IMR-90 (cell line): ENCODE measurements around the gene AADAC. TPM values are rescaled to one million over a fixed set of nuclear protein-coding genes. Genes with fewer than 3 reads are reported as not detected.
A peak's percentile ranks its signal among the peaks of the same experiment; 100 is the strongest.

Source experiments
- ATAC-seq: fragments of 200-7000 bp; cut with Tn5 transposase; 2 replicates; pipeline ENCODE4 v1.9.1; 2020; ENCODE audit warnings: low read depth, mild to moderate bottlenecking, moderate library complexity
- BruUV-seq: library from RNA; stranded (reverse); fragments of 400-500 nt; replicated peaks from 2 replicates; lab custom pipeline; 2021; lab: Mats Ljungman, UMichigan
- CTCF ChIA-PET: fragments of 300-600 bp; formaldehyde crosslinking; extraction: SDS; loops from one replicate; lab custom pipeline; 2021; ENCODE audit warnings: antibody characterized with exemption; lab: Yijun Ruan, JAX
- POLR2A ChIA-PET: fragments of 300-600 bp; sonication (Branson Sonifier 250); formaldehyde crosslinking; loops from one replicate; lab custom pipeline; 2022; ENCODE audit warnings: antibody characterized with exemption; ENCODE audit not compliant: unreplicated experiment; lab: Charles Lee
- DNase-seq: peaks from one replicate; pipeline ENCODE4 v3.0.0; 2013
- H2AFZ ChIP-seq: replicated peaks from 2 replicates; pipeline ENCODE3; 2013; ENCODE audit warnings: low read length, mild to moderate bottlenecking; ENCODE audit not compliant: poor library complexity
- H2AK5ac ChIP-seq: 2 replicates; pipeline ENCODE4 v1.6.1; 2013; ENCODE audit warnings: low read depth, low read length, inconsistent platforms
- H2AK9ac ChIP-seq: replicated peaks from 2 replicates; pipeline ENCODE3; 2013; ENCODE audit warnings: mild to moderate bottlenecking, low read depth, low read length, moderate library complexity; ENCODE audit not compliant: poor library complexity
- H2BK120ac ChIP-seq: 2 replicates; pipeline ENCODE4 v1.6.1; 2013; ENCODE audit warnings: low read depth, low read length, inconsistent platforms
- H2BK15ac ChIP-seq: 3 replicates; pipeline ENCODE4 v1.6.1; 2013; ENCODE audit warnings: low read depth, low read length, inconsistent platforms
- H2BK20ac ChIP-seq: 2 replicates; pipeline ENCODE4 v1.6.1; 2013; ENCODE audit warnings: low read depth, mild to moderate bottlenecking, inconsistent platforms, low read length, moderate library complexity
- H2BK5ac ChIP-seq: 2 replicates; pipeline ENCODE4 v1.6.1; 2013; ENCODE audit warnings: mild to moderate bottlenecking, low read depth, low read length, inconsistent platforms; ENCODE audit not compliant: poor library complexity, severe bottlenecking
- H3K14ac ChIP-seq: replicated peaks from 2 replicates; pipeline ENCODE4 v1.6.1; 2013; ENCODE audit warnings: low read depth, low read length, inconsistent platforms
- H3K18ac ChIP-seq: 2 replicates; pipeline ENCODE4 v1.6.1; 2013; ENCODE audit warnings: low read depth, low read length, control low read depth
- H3K23ac ChIP-seq: 2 replicates; pipeline ENCODE4 v1.6.1; 2013; ENCODE audit warnings: low read depth, low read length, inconsistent platforms
- H3K27ac ChIP-seq: 2 replicates; pipeline ENCODE4 v1.5.1; 2013; ENCODE audit warnings: mild to moderate bottlenecking, control low read depth, low read length; ENCODE audit not compliant: insufficient read depth
- H3K27me3 ChIP-seq: 2 replicates; pipeline ENCODE4 v1.6.1; 2013; ENCODE audit warnings: low read length; ENCODE audit not compliant: control insufficient read depth, insufficient read depth
- H3K36me3 ChIP-seq: 2 replicates; pipeline ENCODE4 v1.6.1; 2013; ENCODE audit warnings: low read length, mixed read lengths; ENCODE audit not compliant: control insufficient read depth, insufficient read depth
- H3K4ac ChIP-seq: 2 replicates; pipeline ENCODE4 v1.6.1; 2013; ENCODE audit warnings: low read depth, low read length, inconsistent platforms
- H3K4me1 ChIP-seq: 2 replicates; pipeline ENCODE4 v1.6.1; 2013; ENCODE audit warnings: low read length, mixed read lengths; ENCODE audit not compliant: control insufficient read depth, insufficient read depth
- H3K4me2 ChIP-seq: 2 replicates; pipeline ENCODE4 v1.6.1; 2013; ENCODE audit warnings: low read depth, mild to moderate bottlenecking, control low read depth, low read length, moderate library complexity
- H3K4me3 ChIP-seq: 2 replicates; pipeline ENCODE4 v1.5.1; 2013; ENCODE audit warnings: low read depth, mild to moderate bottlenecking, control low read depth, low read length, moderate library complexity; ENCODE audit not compliant: insufficient read depth
- H3K56ac ChIP-seq: 2 replicates; pipeline ENCODE4 v1.6.1; 2013; ENCODE audit warnings: low read length, inconsistent platforms; ENCODE audit not compliant: insufficient read depth; ENCODE audit errors: extremely low read depth
- H3K79me1 ChIP-seq, 2 experiments: 2 replicates each; pipeline ENCODE4 v1.6.1; 2013; ENCODE audit warnings: low read length in 2 of 2, inconsistent platforms in 1 of 2, low read depth in 1 of 2
- H3K9ac ChIP-seq: 2 replicates; pipeline ENCODE4 v1.6.1; 2013; ENCODE audit warnings: low read depth, low read length, control low read depth
- H3K9me1 ChIP-seq: 2 replicates; pipeline ENCODE4 v1.6.1; 2013; ENCODE audit warnings: low read length, inconsistent platforms; ENCODE audit not compliant: insufficient read depth
- H3K9me3 ChIP-seq: 2 replicates; pipeline ENCODE4 v1.6.1; 2013; ENCODE audit warnings: low read length; ENCODE audit not compliant: control insufficient read depth, insufficient read depth
- H4K20me1 ChIP-seq: 2 replicates; pipeline ENCODE4 v1.6.1; 2013; ENCODE audit warnings: low read length, inconsistent platforms; ENCODE audit not compliant: insufficient read depth
- H4K5ac ChIP-seq: 2 replicates; pipeline ENCODE4 v1.6.1; 2013; ENCODE audit warnings: mild to moderate bottlenecking, low read depth, low read length, control low read depth
- H4K8ac ChIP-seq, 2 experiments: 2 replicates each; pipeline ENCODE4 v1.6.1; 2013; ENCODE audit warnings: low read depth in 2 of 2, low read length in 2 of 2, control low read depth in 1 of 2, inconsistent platforms in 1 of 2
- H4K91ac ChIP-seq: 2 replicates; pipeline ENCODE4 v1.6.1; 2013; ENCODE audit warnings: low read depth, low read length, inconsistent platforms; ENCODE audit not compliant: insufficient read depth
- BHLHE40 ChIP-seq: fragments of 150-350 bp; IDR thresholded peaks from 2 replicates; pipeline ENCODE4 v1.6.1; 2016; ENCODE audit warnings: mild to moderate bottlenecking, low read depth, low read length
- CEBPB ChIP-seq: IDR thresholded peaks from 2 replicates; pipeline ENCODE4 v1.6.1; 2012; ENCODE audit warnings: low read depth, low read length, improper control_type of control experiment
- CHD1 ChIP-seq: IDR thresholded peaks from 2 replicates; pipeline ENCODE4 v1.6.1; 2012; ENCODE audit warnings: low read depth, low read length, improper control_type of control experiment
- FOS ChIP-seq: fragments of 150-350 bp; IDR thresholded peaks from 2 replicates; pipeline ENCODE4 v1.6.1; 2016; ENCODE audit warnings: low read depth, low read length
- MAZ ChIP-seq: IDR thresholded peaks from 2 replicates; pipeline ENCODE4 v1.6.1; 2012; ENCODE audit warnings: low read depth, mild to moderate bottlenecking, low read length, improper control_type of control experiment, moderate library complexity, borderline replicate concordance
- MXI1 ChIP-seq: IDR thresholded peaks from 2 replicates; pipeline ENCODE4 v1.6.1; 2012; ENCODE audit warnings: low read depth, mild to moderate bottlenecking, low read length, moderate library complexity, borderline replicate concordance
- NFE2L2 ChIP-seq: fragments of 150-350 bp; IDR thresholded peaks from 2 replicates; pipeline ENCODE4 v1.6.1; 2016; ENCODE audit warnings: low read depth, mild to moderate bottlenecking, low read length
- POLR2A ChIP-seq: IDR thresholded peaks from 2 replicates; pipeline ENCODE4 v1.6.1; 2012; ENCODE audit warnings: mild to moderate bottlenecking, low read depth, low read length
- RAD21 ChIP-seq: IDR thresholded peaks from 2 replicates; pipeline ENCODE4 v1.6.1; 2012; ENCODE audit warnings: low read length, improper control_type of control experiment
- RCOR1 ChIP-seq: IDR thresholded peaks from 2 replicates; pipeline ENCODE4 v1.6.1; 2012; ENCODE audit warnings: mild to moderate bottlenecking, low read length, improper control_type of control experiment; ENCODE audit not compliant: insufficient replicate concordance
- RFX5 ChIP-seq: IDR thresholded peaks from 2 replicates; pipeline ENCODE4 v1.8.0; 2012; ENCODE audit warnings: low read depth, mild to moderate bottlenecking, low read length, moderate library complexity
- WGBS, 2 experiments: methylation state at CpG; one replicate each; pipeline versions ENCODE4 v1.1.5 to v1.1.7; 2013; ENCODE audit warnings: missing lambda C conversion rate in 2 of 2; ENCODE audit not compliant: insufficient read length in 1 of 2; ENCODE audit errors: extremely low coverage in 2 of 2; 5-methylcytosine and 5-hydroxymethylcytosine counted together
- dilution Hi-C: fragments of 300-500 bp; cut with HindIII; formaldehyde crosslinking; loops from one replicate; pipeline ENCODE4 v1.14.3; 2018; ENCODE audit warnings: low sequenced_read_pairs; ENCODE audit not compliant: unreplicated experiment
- in situ Hi-C: fragments of 300-500 bp; cut with MboI; formaldehyde crosslinking; loops from 3 replicates; pipeline ENCODE4 v1.14.3; 2019; ENCODE audit warnings: low sequenced_read_pairs, inconsistent platforms, mixed read lengths
- intact Hi-C: fragments of 100-400 bp; cut with micrococcal nuclease; formaldehyde crosslinking; loops from 2 replicates; pipeline ENCODE4 v1.10.0; 2022
- polyA plus RNA-seq, 3 experiments: library from polyadenylated mRNA; depleted of rRNA; stranded (reverse); fragments of >200 nt; gene quantifications; 2 replicates each; pipeline ENCODE4 v1.2.3, GENCODE V29; 2012; ENCODE audit warnings: low replicate concordance in 1 of 3
- total RNA-seq: library from RNA; depleted of rRNA; stranded (reverse); fragments of >200 nt; gene quantifications from 2 replicates; pipeline ENCODE4 v1.2.3, GENCODE V29; 2012
- TF ChIP-seq, protein P1 (sequence below): fragments of 150-350 bp; IDR thresholded peaks from 2 replicates; pipeline ENCODE4 v1.6.1; 2016; ENCODE audit warnings: low read depth, mild to moderate bottlenecking, low read length, moderate library complexity, borderline replicate concordance
- TF ChIP-seq, protein P2 (sequence below): fragments of 150-350 bp; IDR thresholded peaks from 2 replicates; pipeline ENCODE4 v1.6.1; 2017; ENCODE audit warnings: mild to moderate bottlenecking, antibody characterized with exemption, low read length, low read depth
- TF ChIP-seq, protein P3 (sequence below): conservative IDR thresholded peaks from 2 replicates; pipeline ENCODE4 v1.5.1; 2012; ENCODE audit warnings: mild to moderate bottlenecking, low read depth, low read length, improper control_type of control experiment

The AADAC gene
- total and polyA plus RNA-seq, 2 of the 4 experiments (the other 2 are of a cell fraction) = not detected

DNA sequence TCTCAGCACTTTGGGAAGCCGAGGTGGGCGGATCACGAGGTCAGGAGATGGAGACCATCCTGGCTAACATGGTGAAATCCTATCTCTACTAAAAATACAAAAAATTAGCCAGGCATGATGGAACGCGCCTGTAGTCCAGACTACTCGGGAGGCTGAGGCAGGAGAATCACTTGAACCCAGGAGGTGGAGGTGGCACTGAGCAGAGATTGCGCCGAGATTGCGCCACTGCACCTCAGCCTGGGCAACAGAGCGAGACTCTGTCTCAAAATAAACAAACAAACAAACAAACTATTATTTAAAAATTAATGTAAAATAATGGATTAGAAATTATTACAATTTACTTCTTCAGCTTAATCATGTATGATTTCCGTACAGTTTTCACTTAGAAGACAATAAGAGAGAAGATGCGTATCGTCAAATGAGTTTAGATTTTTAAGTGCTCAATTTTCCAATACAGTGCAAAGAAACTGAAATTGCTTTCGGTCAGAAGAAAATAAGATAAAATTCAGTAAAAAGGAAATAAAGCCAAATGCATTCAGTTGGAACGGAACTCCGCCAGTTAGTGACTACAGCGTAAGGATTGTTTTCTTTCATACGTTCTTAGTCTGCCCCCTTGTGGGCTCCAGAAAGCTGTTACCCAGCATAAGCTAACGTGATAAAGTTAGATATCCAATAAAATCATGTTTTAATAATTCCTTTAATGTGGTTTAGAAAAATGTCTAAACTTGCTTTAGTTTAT lies 24.8 kb downstream of the AADAC start:
- dilution Hi-C loops = no loop called here
- ChIA-PET POLR2A (no interaction called here), CTCF (interaction anchor here (0.6 to 2.4 kb wide), 8 partner anchors 23 to 546 kb away, joined by 3 to 8 read pairs (median 3); no protein-coding TSS in a partner anchor)
- Histone ChIP-seq H4K5ac (no peak overlapping the region), H3K9me1 (peaks cover 6% of the 10 kb centered on the region; the same call in 1 of the 2 replicates), H3K18ac (no peak overlapping the region), H2BK120ac (peak overlapping the region; percentile 57), H3K9ac (no peak overlapping the region), H3K14ac (no peak overlapping the region), H2AFZ (no peak overlapping the region), H2BK15ac (no peak overlapping the region), H3K4me2 (no peak overlapping the region), H4K8ac (no peak overlapping the region), H3K4me1 (peaks cover 10% of the 10 kb centered on the region), H3K56ac (no peak overlapping the region), H3K36me3 (no peaks in the 10 kb centered on the region), H2AK5ac (no peak overlapping the region), H3K23ac (no peak overlapping the region), H4K91ac (peak overlapping the region; percentile 28; the same call in 1 of the 2 replicates), H3K79me1 (no peaks in the 10 kb centered on the region), H2AK9ac (no peak overlapping the region), H3K27me3 (no peaks in the 10 kb centered on the region), H4K20me1 (no peaks in the 10 kb centered on the region), H2BK20ac (peak overlapping the region; percentile 55; the same call in 1 of the 2 replicates), H3K4me3 (no peak overlapping the region), H3K4ac (peak overlapping the region; percentile 52; the same call in 1 of the 2 replicates), H3K9me3 (no peaks in the 10 kb centered on the region), H2BK5ac (peak overlapping the region; percentile 53), H3K27ac (no peak overlapping the region)
- DNase-seq = peak; percentile 88
- ATAC-seq = peak; percentile 74
- intact Hi-C loops = loop anchor here (1.0 to 5.0 kb wide), 5 partner anchors 80 to 548 kb away; no protein-coding TSS in a partner anchor
- no TSS peak for BruUV-seq
- in situ Hi-C loops = loop anchor here (10.0 kb wide), 1 partner anchor 544 kb away; no protein-coding TSS in a partner anchor
- WGBS, 2 experiments = 0% methylated on average over 1 of the region's 19 CpGs; no CpG with 5 or more reads in 1 of the 2 experiments
- TF ChIP-seq, protein P1, sequence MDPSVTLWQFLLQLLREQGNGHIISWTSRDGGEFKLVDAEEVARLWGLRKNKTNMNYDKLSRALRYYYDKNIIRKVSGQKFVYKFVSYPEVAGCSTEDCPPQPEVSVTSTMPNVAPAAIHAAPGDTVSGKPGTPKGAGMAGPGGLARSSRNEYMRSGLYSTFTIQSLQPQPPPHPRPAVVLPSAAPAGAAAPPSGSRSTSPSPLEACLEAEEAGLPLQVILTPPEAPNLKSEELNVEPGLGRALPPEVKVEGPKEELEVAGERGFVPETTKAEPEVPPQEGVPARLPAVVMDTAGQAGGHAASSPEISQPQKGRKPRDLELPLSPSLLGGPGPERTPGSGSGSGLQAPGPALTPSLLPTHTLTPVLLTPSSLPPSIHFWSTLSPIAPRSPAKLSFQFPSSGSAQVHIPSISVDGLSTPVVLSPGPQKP = no peak
- no peak for TF ChIP-seq CEBPB
- TF ChIP-seq, protein P2, sequence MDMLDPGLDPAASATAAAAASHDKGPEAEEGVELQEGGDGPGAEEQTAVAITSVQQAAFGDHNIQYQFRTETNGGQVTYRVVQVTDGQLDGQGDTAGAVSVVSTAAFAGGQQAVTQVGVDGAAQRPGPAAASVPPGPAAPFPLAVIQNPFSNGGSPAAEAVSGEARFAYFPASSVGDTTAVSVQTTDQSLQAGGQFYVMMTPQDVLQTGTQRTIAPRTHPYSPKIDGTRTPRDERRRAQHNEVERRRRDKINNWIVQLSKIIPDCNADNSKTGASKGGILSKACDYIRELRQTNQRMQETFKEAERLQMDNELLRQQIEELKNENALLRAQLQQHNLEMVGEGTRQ = no peak
- TF ChIP-seq BHLHE40 = no peak
- TF ChIP-seq RAD21 = peak; percentile 87
- no peak for TF ChIP-seq MAZ
- TF ChIP-seq RFX5 = no peak
- no peak for TF ChIP-seq CHD1
- TF ChIP-seq, protein P3, sequence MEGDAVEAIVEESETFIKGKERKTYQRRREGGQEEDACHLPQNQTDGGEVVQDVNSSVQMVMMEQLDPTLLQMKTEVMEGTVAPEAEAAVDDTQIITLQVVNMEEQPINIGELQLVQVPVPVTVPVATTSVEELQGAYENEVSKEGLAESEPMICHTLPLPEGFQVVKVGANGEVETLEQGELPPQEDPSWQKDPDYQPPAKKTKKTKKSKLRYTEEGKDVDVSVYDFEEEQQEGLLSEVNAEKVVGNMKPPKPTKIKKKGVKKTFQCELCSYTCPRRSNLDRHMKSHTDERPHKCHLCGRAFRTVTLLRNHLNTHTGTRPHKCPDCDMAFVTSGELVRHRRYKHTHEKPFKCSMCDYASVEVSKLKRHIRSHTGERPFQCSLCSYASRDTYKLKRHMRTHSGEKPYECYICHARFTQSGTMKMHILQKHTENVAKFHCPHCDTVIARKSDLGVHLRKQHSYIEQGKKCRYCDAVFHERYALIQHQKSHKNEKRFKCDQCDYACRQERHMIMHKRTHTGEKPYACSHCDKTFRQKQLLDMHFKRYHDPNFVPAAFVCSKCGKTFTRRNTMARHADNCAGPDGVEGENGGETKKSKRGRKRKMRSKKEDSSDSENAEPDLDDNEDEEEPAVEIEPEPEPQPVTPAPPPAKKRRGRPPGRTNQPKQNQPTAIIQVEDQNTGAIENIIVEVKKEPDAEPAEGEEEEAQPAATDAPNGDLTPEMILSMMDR = peak; percentile 89
- TF ChIP-seq POLR2A = no peak
- TF ChIP-seq MXI1 = no peak
- no peak for TF ChIP-seq NFE2L2
- no peak for TF ChIP-seq RCOR1
- TF ChIP-seq FOS = no peak
